ENCODE results near the gene TCEAL9.

DNA sequence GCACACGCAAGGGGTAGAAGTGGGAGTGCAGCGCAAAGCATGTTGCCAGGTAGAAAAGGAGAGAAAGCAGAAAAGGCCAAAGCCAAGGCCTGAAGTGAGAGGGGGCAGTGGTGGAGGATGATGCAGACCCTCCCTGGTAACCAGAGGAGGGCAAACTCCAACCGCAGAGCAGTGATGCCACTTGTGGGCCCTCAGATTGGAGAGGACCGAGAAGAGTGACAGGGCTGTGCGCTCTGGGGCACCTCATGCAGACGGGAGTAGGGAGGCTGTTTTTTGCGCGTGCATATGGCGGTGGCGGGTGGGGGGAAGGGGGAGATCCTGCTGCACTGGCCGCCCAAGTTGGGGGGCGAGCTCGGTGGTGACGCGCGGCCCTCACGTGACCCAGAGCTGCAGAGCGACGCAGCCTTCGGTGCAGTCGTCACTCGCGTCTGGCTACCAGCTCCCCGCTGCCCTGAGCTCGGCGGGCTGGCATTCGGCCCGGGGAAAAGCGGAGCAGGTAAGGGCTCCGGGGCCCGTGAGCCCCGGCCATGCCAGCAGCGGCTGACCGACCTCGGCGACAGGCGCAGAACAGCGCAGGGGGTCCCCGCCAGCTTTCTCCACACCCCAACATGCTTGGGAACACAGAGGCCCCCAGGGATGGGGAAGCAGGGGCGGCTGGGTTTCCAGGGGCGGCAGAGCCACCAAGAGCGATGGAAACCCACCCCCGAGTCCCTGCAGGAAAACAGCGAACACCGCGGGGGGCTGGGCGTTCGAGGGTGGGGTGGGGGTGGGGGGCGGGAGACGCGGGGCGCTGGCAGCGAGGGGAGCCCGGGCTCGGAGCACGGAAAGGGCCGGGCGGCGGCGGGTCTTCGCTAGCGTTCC is 20.0 kb downstream of the TCEAL9 start, which contains the start of gene BEX3:
- TF ChIP-seq CTCF (conservative IDR thresholded peaks at IDR 0.05; ENCODE audit: low read length) (no peak), EZH2phosphoT487 (IDR thresholded peaks at IDR 0.05; ENCODE audit: borderline replicate concordance, low read depth, low read length) (no peak)
